CD4-positive, alpha-beta T cell (primary cell): ENCODE data around the gene TCN2. TPM values are rescaled to one million over a fixed set of nuclear protein-coding genes. Genes with fewer than 3 reads are reported as not detected.

Experiments
- ATAC-seq: fragments of 200-7000 bp; cut with Tn5 transposase; one replicate; pipeline ENCODE4 v1.10.0; 2022; ENCODE audit warnings: mild to moderate bottlenecking; ENCODE audit not compliant: poor library complexity
- CTCF ChIA-PET: fragments of 350-600 bp; sonication (Branson Sonifier 250); formaldehyde crosslinking; loops from one replicate; lab custom pipeline; 2021; ENCODE audit warnings: antibody characterized with exemption, inconsistent platforms; lab: Charles Lee
- POLR2A ChIA-PET: fragments of 350-600 bp; sonication (Branson Sonifier 250); formaldehyde crosslinking; loops from one replicate; lab custom pipeline; 2021; ENCODE audit warnings: antibody characterized with exemption, inconsistent platforms; lab: Charles Lee
- DNase-seq, 14 experiments: peaks; one replicate each; pipeline ENCODE4 v3.0.0-alpha.2; 2013 to 2020; ENCODE audit warnings: mixed read lengths in 2 of 14
- H3K27ac ChIP-seq, 2 donors: one replicate each; pipeline versions ENCODE4 v1.5.1 to v1.7.0; 2013; ENCODE audit warnings: low read length in 2 of 2, low read depth in 1 of 2, mild to moderate bottlenecking in 1 of 2
- H3K27me3 ChIP-seq, 2 experiments: 1 replicate in 1 of 2; 2 replicates in 1 of 2; pipeline versions ENCODE4 v1.6.1 to v1.7.0; 2013; ENCODE audit warnings: low read length in 2 of 2, control low read depth in 1 of 2, mild to moderate bottlenecking in 1 of 2, moderate library complexity in 1 of 2; ENCODE audit not compliant: insufficient read depth in 2 of 2, control insufficient read depth in 1 of 2
- H3K36me3 ChIP-seq: one replicate; pipeline ENCODE4 v1.6.1; 2013; ENCODE audit warnings: low read length, control low read depth; ENCODE audit not compliant: insufficient read depth
- H3K4me1 ChIP-seq: one replicate; pipeline ENCODE4 v1.6.1; 2013; ENCODE audit warnings: low read length, control low read depth; ENCODE audit not compliant: insufficient read depth
- H3K4me3 ChIP-seq: one replicate; pipeline ENCODE4 v1.5.1; 2013; ENCODE audit warnings: mild to moderate bottlenecking, low read length, moderate library complexity
- H3K9me3 ChIP-seq, 2 experiments: 1 replicate in 1 of 2; 2 replicates in 1 of 2; pipeline versions ENCODE4 v1.6.1 to v1.7.0; 2013; ENCODE audit warnings: low read length in 2 of 2, mild to moderate bottlenecking in 2 of 2, control low read depth in 1 of 2, moderate library complexity in 1 of 2; ENCODE audit not compliant: control insufficient read depth in 1 of 2, insufficient read depth in 1 of 2
- H3K27ac Mint-ChIP-seq: one replicate; pipeline ENCODE4 v1.8.0; 2020; ENCODE audit warnings: mixed read lengths
- H3K27me3 Mint-ChIP-seq: one replicate; pipeline ENCODE4 v1.8.0; 2021; ENCODE audit warnings: mixed read lengths
- H3K36me3 Mint-ChIP-seq: one replicate; pipeline ENCODE4 v1.8.0; 2021; ENCODE audit warnings: low read depth, mixed read lengths
- H3K4me1 Mint-ChIP-seq: one replicate; pipeline ENCODE4 v1.8.0; 2021; ENCODE audit warnings: low read depth, mixed read lengths
- H3K4me3 Mint-ChIP-seq: one replicate; pipeline ENCODE4 v1.8.0; 2020; ENCODE audit warnings: mild to moderate bottlenecking, mixed read lengths
- H3K9me3 Mint-ChIP-seq: one replicate; pipeline ENCODE4 v1.8.0; 2020; ENCODE audit warnings: mixed read lengths
- CTCF ChIP-seq: fragments of 200-600 bp; IDR thresholded peaks from one replicate; pipeline ENCODE4 v1.8.0; 2022; ENCODE audit warnings: antibody characterized with exemption, mild to moderate bottlenecking
- intact Hi-C, 2 experiments: fragments of 100-400 bp; cut with DNase I in 1 of 2; cut with micrococcal nuclease in 1 of 2; formaldehyde crosslinking; loops; one replicate each; pipeline versions ENCODE4 v1.15.1 to v1.9.0; 2023 to 2025; cut with DNase I, micrococcal nuclease
- total RNA-seq, 174 experiments: library from RNA in 2 of 174; stranded (reverse) in 2 of 174; gene quantifications; one replicate each; pipeline ENCODE4 v1.2.3 and lab custom pipeline; 2021 to 2026

TCN2 gene
- total RNA-seq, 2 experiments from 2014 or later = 0.52 to 0.53 TPM

GRCh38 chr22:30665266-30665665 lies 58.3 kb downstream of the TCN2 start:
- peaks cover 15% of the 10 kb centered on the region for H3K4me1 Mint-ChIP-seq
- ATAC-seq (no peak), DNase-seq (no peak)
- POLR2A ChIA-PET = no interaction called here
- Histone ChIP-seq H3K36me3 (peaks cover 25% of the 10 kb centered on the region), H3K4me3 (no peak overlapping the region), H3K4me1 (peaks cover 27% of the 10 kb centered on the region), H3K27me3 (no peaks in the 10 kb centered on the region), H3K27ac (no peak overlapping the region), H3K9me3 (no peaks in the 10 kb centered on the region)
- intact Hi-C loops = loop anchor here in 1 of 2 experiments (5.0 to 10.0 kb wide), 2 partner anchors 73 to 420 kb away; partner anchors contain the start of genes PES1 and SMTN
- H3K36me3 Mint-ChIP-seq = peaks cover 46% of the 10 kb centered on the region
- H3K27ac Mint-ChIP-seq = no peak overlapping the region
- peak overlapping the region; percentile 7 for H3K4me3 Mint-ChIP-seq
- H3K9me3 Mint-ChIP-seq = no peaks in the 10 kb centered on the region
- no peak for TF ChIP-seq CTCF
- CTCF ChIA-PET = interaction anchor here (1.1 kb wide), 1 partner anchor 31 kb away, joined by 5 read pairs; no protein-coding TSS in a partner anchor
- H3K27me3 Mint-ChIP-seq = no peaks in the 10 kb centered on the region

GRCh38 chr22:30665786-30666185 lies 58.8 kb downstream of the TCN2 start:
- ATAC-seq (no peak), DNase-seq (no peak)
- Mint-ChIP-seq H3K27ac (no peak overlapping the region), H3K4me3 (peak overlapping the region; percentile 63), H3K9me3 (no peaks in the 10 kb centered on the region), H3K27me3 (no peaks in the 10 kb centered on the region), H3K36me3 (peaks cover 43% of the 10 kb centered on the region), H3K4me1 (peaks cover 15% of the 10 kb centered on the region)
- no peaks in the 10 kb centered on the region for H3K9me3 ChIP-seq
- H3K27me3 ChIP-seq = no peaks in the 10 kb centered on the region
- no peak overlapping the region for H3K4me3 ChIP-seq
- peaks cover 27% of the 10 kb centered on the region for H3K4me1 ChIP-seq
- peaks cover 25% of the 10 kb centered on the region for H3K36me3 ChIP-seq
- TF ChIP-seq CTCF = no peak
- intact Hi-C loops = loop anchor here in 1 of 2 experiments (5.0 to 10.0 kb wide), 2 partner anchors 73 to 419 kb away; partner anchors contain the start of genes PES1 and SMTN
- ChIA-PET POLR2A (no interaction called here), CTCF (interaction anchor here (1.4 kb wide), 1 partner anchor 16 kb away, joined by 4 read pairs; no protein-coding TSS in a partner anchor)
- H3K27ac ChIP-seq = no peak overlapping the region

GRCh38 chr22:30667107-30667493 lies 60.1 kb downstream of the TCN2 start:
- H3K4me3 Mint-ChIP-seq = peak overlapping the region; percentile 93
- H3K36me3 Mint-ChIP-seq = peaks cover 38% of the 10 kb centered on the region
- POLR2A ChIA-PET = interaction anchor here (0.8 to 1.3 kb wide), 3 partner anchors 32 to 418 kb away, joined by 3 to 5 read pairs (median 3); partner anchors contain the start of gene SLC35E4
- Histone ChIP-seq H3K4me1 (peaks cover 27% of the 10 kb centered on the region), H3K9me3 (no peaks in the 10 kb centered on the region), H3K36me3 (peaks cover 18% of the 10 kb centered on the region), H3K27ac (no peak overlapping the region), H3K27me3 (no peaks in the 10 kb centered on the region), H3K4me3 (peak overlapping the region; percentile 97)
- ATAC-seq (no peak), DNase-seq (peak in 6 of 14 experiments; percentile 1 to 32 (median 10))
- TF ChIP-seq CTCF = no peak
- H3K27ac Mint-ChIP-seq = peak overlapping the region; percentile 74
- intact Hi-C loops = loop anchor here (1.0 to 10.0 kb wide), 5 partner anchors 32 to 440 kb away; partner anchors contain the start of genes PES1 (in 1 of the 2), SELENOM (in 1 of the 2), SLC35E4 (in 1 of the 2) and SMTN (in 1 of the 2)
- H3K4me1 Mint-ChIP-seq = peaks cover 15% of the 10 kb centered on the region
- no peaks in the 10 kb centered on the region for H3K27me3 Mint-ChIP-seq
- CTCF ChIA-PET = interaction anchor here (1.3 to 2.4 kb wide), 3 partner anchors 18 to 32 kb away, joined by 4 to 13 read pairs (median 4); partner anchors contain the start of genes OSBP2 and SLC35E4
- H3K9me3 Mint-ChIP-seq = no peaks in the 10 kb centered on the region
